ENCODE results near the gene CLDND2. TPM values are rescaled to one million over a fixed set of nuclear protein-coding genes. Genes with fewer than 3 reads are reported as not detected.

The CLDND2 gene
- total RNA-seq, 1 experiment from 2014 or later, result not detected

DNA sequence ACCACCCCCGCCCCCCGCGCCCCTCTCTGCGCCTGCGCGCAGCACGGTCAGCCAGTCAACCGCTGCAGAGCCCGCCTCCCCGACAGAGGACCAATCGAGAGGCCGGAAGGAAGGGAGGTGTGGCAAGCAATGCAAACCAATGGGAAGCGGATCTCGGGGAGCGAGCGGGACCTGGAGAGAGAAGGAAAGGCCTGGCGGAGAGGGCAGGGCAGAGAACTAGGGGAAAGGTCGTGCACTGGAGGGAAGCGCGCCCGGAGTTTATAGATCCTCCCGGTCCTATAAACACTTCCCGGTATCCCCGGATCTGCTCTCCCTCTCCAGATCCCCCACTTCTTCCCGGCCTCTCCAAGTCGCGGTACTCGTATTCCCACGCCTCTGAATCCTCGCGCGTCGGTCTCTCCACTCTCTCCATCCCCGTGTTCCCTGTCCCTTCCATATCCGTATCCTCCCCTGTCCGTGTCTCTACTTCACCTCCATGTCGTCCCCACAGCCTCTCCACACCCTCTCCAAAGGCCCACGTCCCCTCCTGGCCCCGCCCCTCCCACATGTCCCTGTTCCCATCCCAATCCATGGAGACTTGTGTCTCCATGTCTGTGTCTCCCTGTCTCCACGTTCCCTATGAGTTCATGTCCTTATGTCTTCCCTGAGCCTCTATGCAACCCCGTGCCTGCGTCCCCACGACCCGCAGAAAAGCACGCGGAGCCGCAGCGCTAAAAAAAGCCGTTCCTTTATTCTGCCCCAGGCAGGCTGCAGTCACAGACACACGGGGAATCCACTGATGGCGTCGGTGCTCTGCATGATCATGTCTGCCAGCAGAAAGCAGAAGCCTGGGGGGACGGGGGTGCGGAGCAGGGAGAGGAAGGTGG lies 2.2 kb downstream of the CLDND2 start:
- no peak overlapping the region for H2AK5ac ChIP-seq (ENCODE audit: insufficient read length, low read length)
- H4K8ac ChIP-seq (replicated peaks; ENCODE audit: insufficient read length, low read depth, low read length), result no peak overlapping the region
- no peak overlapping the region for H2BK120ac ChIP-seq (ENCODE audit: low read depth, low read length, poor library complexity, severe bottlenecking)
- Mint-ChIP-seq H3K9me3 (no peaks in the 10 kb centered on the region), H3K27me3 (ENCODE audit: low read depth) (peaks cover 8% of the 10 kb centered on the region), H3K36me3 (ENCODE audit: insufficient read depth in 1 of 3, low read depth in 3 of 3) (no peaks in the 10 kb centered on the region), H3K4me1 (peaks cover 36 to 40% of the 10 kb centered on the region in 2 experiments), H3K27ac (peak overlapping the region; percentile 92 to 98 (median 97)), H3K4me3 (peak overlapping the region; percentile 95 to 100)
- H3K56ac ChIP-seq (ENCODE audit: insufficient read length, low read depth, low read length), result no peak overlapping the region
- H2BK15ac ChIP-seq (ENCODE audit: low read depth, low read length), result no peak overlapping the region
- H3K18ac ChIP-seq (ENCODE audit: insufficient read length, low read depth, low read length), result no peak overlapping the region
- no peak overlapping the region for H3K14ac ChIP-seq (ENCODE audit: insufficient read depth, low read length)
- H3K27me3 ChIP-seq (ENCODE audit: insufficient read depth, low read length), result no peaks in the 10 kb centered on the region
- H4K20me1 ChIP-seq (ENCODE audit: control insufficient read depth, insufficient read depth, insufficient read length), result no peaks in the 10 kb centered on the region
- H2BK20ac ChIP-seq (ENCODE audit: low read depth, low read length, poor library complexity, severe bottlenecking), result no peak overlapping the region
- H2BK12ac ChIP-seq (ENCODE audit: insufficient read length, low read depth, low read length), result no peak overlapping the region
- no peak overlapping the region for H4K91ac ChIP-seq (ENCODE audit: insufficient read length, low read depth, low read length)
- no peaks in the 10 kb centered on the region for H3K9me3 ChIP-seq (ENCODE audit: control insufficient read depth, low read depth, low read length)
- H2BK5ac ChIP-seq (ENCODE audit: insufficient read length, low read length), result no peak overlapping the region
- TF ChIP-seq, protein P1, sequence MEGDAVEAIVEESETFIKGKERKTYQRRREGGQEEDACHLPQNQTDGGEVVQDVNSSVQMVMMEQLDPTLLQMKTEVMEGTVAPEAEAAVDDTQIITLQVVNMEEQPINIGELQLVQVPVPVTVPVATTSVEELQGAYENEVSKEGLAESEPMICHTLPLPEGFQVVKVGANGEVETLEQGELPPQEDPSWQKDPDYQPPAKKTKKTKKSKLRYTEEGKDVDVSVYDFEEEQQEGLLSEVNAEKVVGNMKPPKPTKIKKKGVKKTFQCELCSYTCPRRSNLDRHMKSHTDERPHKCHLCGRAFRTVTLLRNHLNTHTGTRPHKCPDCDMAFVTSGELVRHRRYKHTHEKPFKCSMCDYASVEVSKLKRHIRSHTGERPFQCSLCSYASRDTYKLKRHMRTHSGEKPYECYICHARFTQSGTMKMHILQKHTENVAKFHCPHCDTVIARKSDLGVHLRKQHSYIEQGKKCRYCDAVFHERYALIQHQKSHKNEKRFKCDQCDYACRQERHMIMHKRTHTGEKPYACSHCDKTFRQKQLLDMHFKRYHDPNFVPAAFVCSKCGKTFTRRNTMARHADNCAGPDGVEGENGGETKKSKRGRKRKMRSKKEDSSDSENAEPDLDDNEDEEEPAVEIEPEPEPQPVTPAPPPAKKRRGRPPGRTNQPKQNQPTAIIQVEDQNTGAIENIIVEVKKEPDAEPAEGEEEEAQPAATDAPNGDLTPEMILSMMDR (conservative IDR thresholded peaks at IDR 0.05), result no peak
- no peak overlapping the region for H4K5ac ChIP-seq (ENCODE audit: insufficient read length, low read depth, low read length)
- no peak overlapping the region for H3K27ac ChIP-seq (ENCODE audit: insufficient read length, low read depth, low read length)
- no peak overlapping the region for H2AFZ ChIP-seq (ENCODE audit: low read length)
- peaks cover 21% of the 10 kb centered on the region for H3K23me2 ChIP-seq (ENCODE audit: insufficient read length, low read depth, low read length, poor library complexity, severe bottlenecking)
- H3K9ac ChIP-seq (ENCODE audit: extremely low read depth, insufficient read length, low read length), result peak overlapping the region; percentile 3
- H3K23ac ChIP-seq (ENCODE audit: insufficient read length, low read depth, low read length), result no peak overlapping the region
- no peaks in the 10 kb centered on the region for H3K79me1 ChIP-seq (ENCODE audit: insufficient read depth, low read depth, low read length, poor library complexity, severe bottlenecking)
- H3K4me2 ChIP-seq (ENCODE audit: insufficient read depth, insufficient read length, low read length), result peak overlapping the region; percentile 89
- no CpG with 5 or more reads among the region's 54 CpGs for WGBS (ENCODE audit: extremely low coverage, insufficient read length, low lambda C conversion rate)
- no peaks in the 10 kb centered on the region for H3K4me1 ChIP-seq (ENCODE audit: insufficient read depth, low read length)
- peak; percentile 99 for DNase-seq
- no peak overlapping the region for H3T11ph ChIP-seq (ENCODE audit: low read length)
- no peaks in the 10 kb centered on the region for H3K79me2 ChIP-seq (ENCODE audit: insufficient read depth, low read length)
- no peak overlapping the region for H3K4ac ChIP-seq (ENCODE audit: low read depth, low read length)

All from H9 (cell line).